ENCODE measurements around the gene ACVR1C. TPM values are rescaled to one million over a fixed set of nuclear protein-coding genes. Genes with fewer than 3 reads are reported as not detected.

The ACVR1C gene
- total RNA-seq, 4 donors from 2014 or later, result 0.04 to 0.19 TPM; not detected in 2

- no peaks in the 10 kb centered on the region for H3K9me3 ChIP-seq
- H3K27ac ChIP-seq, result no peak overlapping the region
- H3K27me3 ChIP-seq, result no peaks in the 10 kb centered on the region
- H3K36me3 ChIP-seq, result no peaks in the 10 kb centered on the region
- no peak overlapping the region for H3K4me3 ChIP-seq
- no peaks in the 10 kb centered on the region for H3K4me1 ChIP-seq
- no peak for DNase-seq
- intact Hi-C loops (cut with DNase I), result no loop called here
- no peak for TF ChIP-seq CTCF (IDR thresholded peaks at IDR 0.05)
- TF ChIP-seq POLR2A (IDR thresholded peaks at IDR 0.05), result no peak
Observed at GRCh38 chr2:157476953-157477709, 151.5 kb downstream of the ACVR1C start.

Other genes starting within 250 kb of the ACVR1C start
- gene CYTIP, start 184.8 kb downstream of the ACVR1C start, total RNA-seq, result 10 to 100 TPM in 1 of 4 donors, 1 to 10 TPM in 3; 3.2 to 12.4 (median 3.6) TPM
- 10 to 100 TPM in 2 of 4 donors, 1 to 10 TPM in 2; 4.7 to 18.7 (median 10.3) TPM for gene ACVR1, start 247.5 kb upstream of the ACVR1C start, total RNA-seq

Data from esophagus squamous epithelium (tissue), 5 donors.